T-helper 1 cell treated with Interleukin-12 subunit alpha and Interleukin-12 subunit beta and Interleukin-4 antibody, amounts not matched to agents 30 μg/mL and 1 μg/mL, for 36 hours (primary cell): ENCODE data around the gene LRRC15.

ENCODE experiments used
- H3K27ac Mint-ChIP-seq: one replicate; pipeline ENCODE4 v1.8.0; 2021; ENCODE audit warnings: mild to moderate bottlenecking, mixed read lengths
- H3K27me3 Mint-ChIP-seq: one replicate; pipeline ENCODE4 v1.8.0; 2021; ENCODE audit warnings: low read depth, mixed read lengths
- H3K36me3 Mint-ChIP-seq: one replicate; pipeline ENCODE4 v1.8.0; 2021; ENCODE audit warnings: low read depth, mixed read lengths
- H3K4me1 Mint-ChIP-seq: one replicate; pipeline ENCODE4 v1.8.0; 2021; ENCODE audit warnings: low read depth, mixed read lengths
- H3K4me3 Mint-ChIP-seq: one replicate; pipeline ENCODE4 v1.8.0; 2021; ENCODE audit warnings: mild to moderate bottlenecking, moderate library complexity, mixed read lengths
- H3K9me3 Mint-ChIP-seq: one replicate; pipeline ENCODE4 v1.8.0; 2021; ENCODE audit warnings: mixed read lengths

The LRRC15 gene

GRCh38 chr3:194379651-194380050 lies 10.1 kb upstream of the LRRC15 start:
- Mint-ChIP-seq H3K9me3 (no peaks in the 10 kb centered on the region), H3K4me3 (no peak overlapping the region), H3K36me3 (no peaks in the 10 kb centered on the region), H3K27ac (no peak overlapping the region), H3K27me3 (peaks cover 20% of the 10 kb centered on the region), H3K4me1 (peaks cover 2% of the 10 kb centered on the region)

GRCh38 chr3:194379231-194379630 lies 9.7 kb upstream of the LRRC15 start:
- H3K27ac Mint-ChIP-seq = no peak overlapping the region
- peaks cover 2% of the 10 kb centered on the region for H3K4me1 Mint-ChIP-seq
- no peak overlapping the region for H3K4me3 Mint-ChIP-seq
- no peaks in the 10 kb centered on the region for H3K9me3 Mint-ChIP-seq
- peaks cover 20% of the 10 kb centered on the region for H3K27me3 Mint-ChIP-seq
- no peaks in the 10 kb centered on the region for H3K36me3 Mint-ChIP-seq

GRCh38 chr3:194377708-194378107 lies 8.2 kb upstream of the LRRC15 start:
- no peaks in the 10 kb centered on the region for H3K9me3 Mint-ChIP-seq
- H3K27me3 Mint-ChIP-seq = peaks cover 20% of the 10 kb centered on the region
- H3K4me3 Mint-ChIP-seq = no peak overlapping the region
- no peaks in the 10 kb centered on the region for H3K36me3 Mint-ChIP-seq
- H3K27ac Mint-ChIP-seq = no peak overlapping the region
- H3K4me1 Mint-ChIP-seq = peaks cover 2% of the 10 kb centered on the region

GRCh38 chr3:194376241-194376560 lies 6.7 kb upstream of the LRRC15 start:
- Mint-ChIP-seq H3K36me3 (no peaks in the 10 kb centered on the region), H3K9me3 (no peaks in the 10 kb centered on the region), H3K27ac (no peak overlapping the region), H3K27me3 (peaks cover 19% of the 10 kb centered on the region), H3K4me3 (no peak overlapping the region), H3K4me1 (no peaks in the 10 kb centered on the region)

GRCh38 chr3:194375473-194376240 lies 6.1 kb upstream of the LRRC15 start:
- Mint-ChIP-seq H3K27ac (no peak overlapping the region), H3K4me1 (no peaks in the 10 kb centered on the region), H3K36me3 (no peaks in the 10 kb centered on the region), H3K27me3 (peaks cover 24% of the 10 kb centered on the region), H3K9me3 (no peaks in the 10 kb centered on the region), H3K4me3 (no peak overlapping the region)

- H3K9me3 Mint-ChIP-seq = no peaks in the 10 kb centered on the region
- H3K27me3 Mint-ChIP-seq = peaks cover 28% of the 10 kb centered on the region
- H3K4me1 Mint-ChIP-seq = no peaks in the 10 kb centered on the region
- no peak overlapping the region for H3K27ac Mint-ChIP-seq
- H3K4me3 Mint-ChIP-seq = no peak overlapping the region
- no peaks in the 10 kb centered on the region for H3K36me3 Mint-ChIP-seq
These were observed 5.4 kb upstream of the LRRC15 start for GRCh38 chr3:194374935-194375334.

GRCh38 chr3:194373899-194374298 lies 4.4 kb upstream of the LRRC15 start:
- Mint-ChIP-seq H3K4me3 (no peak overlapping the region), H3K36me3 (no peaks in the 10 kb centered on the region), H3K9me3 (no peaks in the 10 kb centered on the region), H3K27me3 (peaks cover 34% of the 10 kb centered on the region), H3K4me1 (no peaks in the 10 kb centered on the region), H3K27ac (no peak overlapping the region)

GRCh38 chr3:194373028-194373427 lies 3.5 kb upstream of the LRRC15 start:
- H3K4me1 Mint-ChIP-seq = no peaks in the 10 kb centered on the region
- H3K36me3 Mint-ChIP-seq = no peaks in the 10 kb centered on the region
- H3K27ac Mint-ChIP-seq = no peak overlapping the region
- H3K9me3 Mint-ChIP-seq = no peaks in the 10 kb centered on the region
- H3K4me3 Mint-ChIP-seq = no peak overlapping the region
- H3K27me3 Mint-ChIP-seq = peaks cover 43% of the 10 kb centered on the region

GRCh38 chr3:194370753-194371152 lies 1.2 kb upstream of the LRRC15 start:
- H3K27ac Mint-ChIP-seq = no peak overlapping the region
- H3K4me1 Mint-ChIP-seq = no peaks in the 10 kb centered on the region
- H3K4me3 Mint-ChIP-seq = no peak overlapping the region
- no peaks in the 10 kb centered on the region for H3K36me3 Mint-ChIP-seq
- H3K27me3 Mint-ChIP-seq = peaks cover 50% of the 10 kb centered on the region
- H3K9me3 Mint-ChIP-seq = no peaks in the 10 kb centered on the region

GRCh38 chr3:194368918-194369317 lies 625 bp downstream of the LRRC15 start:
- no peaks in the 10 kb centered on the region for H3K4me1 Mint-ChIP-seq
- peaks cover 44% of the 10 kb centered on the region for H3K27me3 Mint-ChIP-seq
- H3K9me3 Mint-ChIP-seq = no peaks in the 10 kb centered on the region
- no peak overlapping the region for H3K4me3 Mint-ChIP-seq
- no peaks in the 10 kb centered on the region for H3K36me3 Mint-ChIP-seq
- no peak overlapping the region for H3K27ac Mint-ChIP-seq

GRCh38 chr3:194367992-194368841 lies 1.3 kb downstream of the LRRC15 start:
- no peaks in the 10 kb centered on the region for H3K4me1 Mint-ChIP-seq

GRCh38 chr3:194365978-194366490 lies 3.5 kb downstream of the LRRC15 start:
- Mint-ChIP-seq H3K27me3 (peaks cover 47% of the 10 kb centered on the region), H3K9me3 (no peaks in the 10 kb centered on the region), H3K27ac (no peak overlapping the region), H3K4me3 (no peak overlapping the region), H3K4me1 (no peaks in the 10 kb centered on the region), H3K36me3 (no peaks in the 10 kb centered on the region)

More at GRCh38 chr3:194367992-194368841, 1.3 kb downstream of the LRRC15 start:
- no peak overlapping the region for H3K27ac Mint-ChIP-seq
- H3K4me3 Mint-ChIP-seq = no peak overlapping the region
- no peaks in the 10 kb centered on the region for H3K36me3 Mint-ChIP-seq
- peaks cover 48% of the 10 kb centered on the region for H3K27me3 Mint-ChIP-seq
- H3K9me3 Mint-ChIP-seq = no peaks in the 10 kb centered on the region

- peaks cover 42% of the 10 kb centered on the region for H3K27me3 Mint-ChIP-seq
- no peaks in the 10 kb centered on the region for H3K4me1 Mint-ChIP-seq
- no peak overlapping the region for H3K4me3 Mint-ChIP-seq
- no peaks in the 10 kb centered on the region for H3K9me3 Mint-ChIP-seq
- no peak overlapping the region for H3K27ac Mint-ChIP-seq
- H3K36me3 Mint-ChIP-seq = no peaks in the 10 kb centered on the region
These were observed 4.0 kb downstream of the LRRC15 start for GRCh38 chr3:194365526-194365925.

- Mint-ChIP-seq H3K27ac (no peak overlapping the region), H3K4me1 (no peaks in the 10 kb centered on the region), H3K27me3 (peaks cover 36% of the 10 kb centered on the region), H3K36me3 (no peaks in the 10 kb centered on the region), H3K4me3 (no peak overlapping the region), H3K9me3 (no peaks in the 10 kb centered on the region)
These were observed 4.7 kb downstream of the LRRC15 start for GRCh38 chr3:194364652-194365434.
